GM19240 (cell line): ENCODE measurements around the gene MUTYH.
A peak's percentile ranks its signal among the peaks of the same experiment; 100 is the strongest.
"Not testable (repeated sequence)": the region's sequence is repeated elsewhere in the genome, so short reads cannot be mapped to it uniquely, and the experiment has no call there.

Experiments
- DNase-seq: peaks from one replicate; pipeline ENCODE4 v3.0.0; 2011; ENCODE audit warnings: low spot score; ENCODE audit not compliant: insufficient read length

The MUTYH gene

GRCh38 chr1:45339789-45340558, at the start of gene MUTYH, which contains the start of gene TOE1:
Gene MUTYH (minus strand): TSS chr1:45340440. CDS start chr1:45334505, 5,935 bp downstream.
Gene TOE1 (plus strand): TSS chr1:45340170. CDS start chr1:45340253, 83 bp downstream.
- DNase-seq: peak; percentile 88

DNA sequence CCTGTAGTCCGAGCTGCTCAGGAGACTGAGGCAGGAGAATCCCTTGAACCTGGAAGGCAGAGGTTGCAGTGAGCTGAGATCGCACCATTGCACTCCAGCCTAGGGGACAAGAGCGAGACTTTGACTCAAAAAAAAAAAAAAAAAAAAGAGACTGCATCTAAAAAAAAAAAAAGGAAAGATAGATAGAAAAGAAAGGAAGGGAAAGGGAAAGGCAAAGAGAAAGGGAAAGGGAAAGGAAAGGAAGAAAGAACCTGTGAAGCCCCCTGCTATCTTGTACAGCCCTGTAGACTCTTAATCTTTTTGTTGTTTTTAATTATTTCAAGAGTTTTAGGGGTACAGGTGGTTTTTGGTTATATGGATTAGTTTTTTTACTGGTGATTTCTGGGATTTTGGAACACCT, 46.0 kb upstream of the MUTYH start:
- no peak for DNase-seq

DNA sequence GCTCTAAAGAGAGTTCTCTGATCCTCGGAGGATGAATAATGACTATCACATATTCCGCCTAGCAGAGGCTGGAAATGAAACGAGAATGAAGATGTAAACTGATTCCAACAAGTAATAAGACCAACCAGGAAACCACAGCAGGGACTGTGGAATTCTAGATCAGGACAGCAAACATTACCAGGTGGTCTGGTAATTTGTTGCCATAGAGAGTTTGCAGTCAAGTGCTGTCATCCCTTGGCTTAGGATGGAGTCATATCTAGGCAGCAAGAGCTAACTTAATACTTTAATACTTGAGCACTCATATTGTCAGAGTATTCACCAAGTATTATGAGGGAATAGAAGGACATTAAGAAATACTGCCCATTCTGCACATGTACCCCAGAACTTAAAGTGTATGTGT, 45.1 kb upstream of the MUTYH start:
- no peak for DNase-seq

GRCh38 chr1:45384213-45384612, 44.0 kb upstream of the MUTYH start:
- not testable (repeated sequence) for DNase-seq

GRCh38 chr1:45383191-45383590, 43.0 kb upstream of the MUTYH start:
- DNase-seq: no peak

GRCh38 chr1:45381243-45381642, 41.0 kb upstream of the MUTYH start:
- no peak for DNase-seq

DNA sequence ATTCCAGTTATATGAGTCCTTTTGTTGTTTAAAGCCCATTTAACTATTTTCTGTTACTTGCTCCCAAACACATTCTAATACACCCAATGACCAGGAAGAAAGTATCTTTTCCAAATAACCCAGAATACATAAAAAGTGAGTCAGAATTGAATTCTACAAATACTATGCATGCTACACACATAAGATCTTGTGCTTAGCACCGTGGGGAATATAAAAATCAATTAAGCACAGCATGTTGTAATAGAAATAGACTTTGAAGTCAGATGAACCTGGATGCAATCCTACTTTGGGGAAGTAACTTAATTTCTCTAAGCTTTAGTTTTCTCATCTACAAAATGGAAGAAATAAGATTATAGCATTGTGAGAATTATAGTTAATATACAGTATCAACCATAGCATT, 40.5 kb upstream of the MUTYH start:
- no peak for DNase-seq

- no peak for DNase-seq
Observed at GRCh38 chr1:45380125-45380524, 39.9 kb upstream of the MUTYH start.

DNA sequence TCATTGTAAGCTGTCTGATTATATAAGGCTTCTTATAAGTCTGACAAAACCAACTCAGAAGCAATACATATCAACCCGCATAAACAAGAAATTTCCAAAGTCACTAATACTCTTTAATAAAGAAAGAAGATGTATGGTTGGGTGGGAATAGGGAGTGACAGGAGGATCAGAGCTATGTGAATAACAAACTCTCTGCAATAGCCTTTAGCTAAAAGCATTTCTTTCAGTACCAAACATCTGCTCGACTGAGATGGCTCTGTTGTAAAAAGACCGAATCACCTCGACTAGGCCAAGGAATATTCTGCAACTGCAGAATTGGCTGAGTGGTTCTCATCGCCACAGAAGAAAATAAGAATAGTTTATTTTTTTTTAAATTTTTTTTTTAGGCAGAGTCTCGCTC, 39.3 kb upstream of the MUTYH start:
- DNase-seq: no peak

- no peak for DNase-seq
Observed at GRCh38 chr1:45378184-45378583, 37.9 kb upstream of the MUTYH start.

DNA sequence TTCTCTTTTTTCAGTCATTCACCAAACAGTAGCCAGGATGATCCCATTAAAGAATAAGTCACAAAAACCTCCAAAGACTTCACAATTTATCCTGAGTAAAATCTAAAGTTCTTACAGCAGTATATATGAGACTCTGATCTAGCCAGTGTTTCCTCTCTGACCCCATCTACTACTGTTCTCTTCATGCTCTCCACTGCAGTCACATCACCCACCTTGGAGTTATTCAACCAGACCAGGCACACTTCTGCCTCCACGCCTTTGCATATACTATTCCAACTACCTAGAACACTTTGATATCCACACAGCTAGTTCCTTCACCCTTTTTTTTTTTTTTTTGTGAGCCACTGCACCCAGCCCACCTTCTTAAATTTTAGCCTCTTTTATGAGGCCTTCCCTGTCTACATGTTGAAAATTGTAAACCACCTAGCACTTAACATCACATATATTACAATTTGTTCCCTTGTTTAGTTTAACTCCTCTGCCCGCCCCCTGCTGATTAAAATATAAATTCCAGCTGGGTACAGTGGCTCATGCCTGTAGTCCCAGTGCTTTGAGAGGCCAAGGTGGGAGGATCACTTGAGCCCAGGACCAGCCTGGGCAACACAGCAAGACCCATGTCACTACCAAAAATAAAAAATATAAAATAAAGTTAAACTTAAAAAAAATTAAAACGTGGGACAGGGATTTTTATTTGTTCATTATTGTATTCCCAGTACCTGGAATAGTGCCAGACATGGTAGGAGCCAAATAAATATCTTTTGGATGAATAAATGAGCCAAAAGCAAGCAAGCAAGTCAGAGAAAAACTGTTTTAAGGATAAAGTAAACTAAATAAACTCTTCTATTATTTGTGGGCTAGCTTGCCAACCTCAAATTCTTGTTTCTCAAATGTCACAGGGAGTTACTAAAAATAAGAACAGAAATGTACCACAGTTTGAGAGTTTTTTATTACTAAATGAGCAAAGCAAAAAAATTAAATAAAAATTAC, 35.2 kb upstream of the MUTYH start:
- no peak for DNase-seq

DNA sequence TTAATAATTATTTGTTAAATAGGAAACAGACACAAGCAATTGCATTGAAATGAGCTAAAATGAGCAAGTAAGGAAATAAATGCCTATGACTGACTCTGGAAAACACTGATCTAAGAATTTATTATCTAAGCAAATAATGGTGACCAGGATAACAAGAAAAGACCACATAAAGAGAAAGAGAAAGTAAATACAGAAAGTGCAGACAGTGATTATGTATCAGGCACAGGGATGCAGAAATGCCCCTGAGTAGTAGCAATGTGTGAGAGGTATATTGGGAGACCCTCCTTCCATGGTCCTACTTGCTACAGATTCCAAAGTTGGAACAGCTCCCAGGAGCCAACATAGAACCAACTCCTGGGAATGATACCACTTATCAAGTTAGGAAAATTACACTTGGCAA, 33.3 kb upstream of the MUTYH start:
- no peak for DNase-seq

GRCh38 chr1:45370575-45370974, 30.3 kb upstream of the MUTYH start:
- no peak for DNase-seq

DNA sequence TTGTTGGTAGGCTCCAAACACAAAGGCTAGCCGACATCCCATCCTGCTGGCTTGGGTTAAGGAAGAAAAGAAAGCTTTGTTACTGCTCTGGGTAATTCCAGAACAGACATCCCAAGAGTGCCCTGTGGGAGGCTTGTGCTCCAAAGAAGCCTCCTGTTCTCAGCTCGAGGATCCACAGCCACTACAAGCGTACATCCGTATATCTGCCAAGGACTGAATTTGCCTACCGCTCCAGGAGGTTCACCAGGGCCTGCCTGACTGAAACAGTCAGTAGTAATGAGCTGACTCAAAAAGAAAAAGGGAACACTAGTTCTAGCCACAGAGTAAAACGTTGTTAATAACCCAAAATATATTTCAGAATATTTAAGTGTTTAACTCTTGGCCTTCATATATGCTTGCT, 24.8 kb upstream of the MUTYH start:
- no peak for DNase-seq

DNA sequence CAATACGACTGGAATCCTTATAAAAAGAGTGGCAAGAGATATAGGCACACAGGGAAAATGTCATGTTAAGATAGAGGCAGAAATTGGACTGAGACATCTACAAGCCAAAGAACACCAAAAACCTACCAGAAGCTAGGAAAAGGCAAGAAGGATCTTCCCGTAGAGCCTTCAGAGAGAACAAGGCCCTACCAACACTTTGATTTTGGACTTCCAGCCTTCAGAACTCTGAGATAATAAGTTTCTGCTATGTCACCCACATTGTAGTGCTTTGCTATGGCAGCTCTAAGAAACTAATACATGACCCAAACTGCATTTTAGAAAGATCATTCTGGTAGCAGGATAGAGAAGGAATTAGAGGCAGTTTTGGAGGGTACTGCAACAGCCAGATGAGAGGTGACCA, 24.1 kb upstream of the MUTYH start:
- no peak for DNase-seq

GRCh38 chr1:45360981-45361380, 20.7 kb upstream of the MUTYH start:
- DNase-seq: not testable (repeated sequence)

DNA sequence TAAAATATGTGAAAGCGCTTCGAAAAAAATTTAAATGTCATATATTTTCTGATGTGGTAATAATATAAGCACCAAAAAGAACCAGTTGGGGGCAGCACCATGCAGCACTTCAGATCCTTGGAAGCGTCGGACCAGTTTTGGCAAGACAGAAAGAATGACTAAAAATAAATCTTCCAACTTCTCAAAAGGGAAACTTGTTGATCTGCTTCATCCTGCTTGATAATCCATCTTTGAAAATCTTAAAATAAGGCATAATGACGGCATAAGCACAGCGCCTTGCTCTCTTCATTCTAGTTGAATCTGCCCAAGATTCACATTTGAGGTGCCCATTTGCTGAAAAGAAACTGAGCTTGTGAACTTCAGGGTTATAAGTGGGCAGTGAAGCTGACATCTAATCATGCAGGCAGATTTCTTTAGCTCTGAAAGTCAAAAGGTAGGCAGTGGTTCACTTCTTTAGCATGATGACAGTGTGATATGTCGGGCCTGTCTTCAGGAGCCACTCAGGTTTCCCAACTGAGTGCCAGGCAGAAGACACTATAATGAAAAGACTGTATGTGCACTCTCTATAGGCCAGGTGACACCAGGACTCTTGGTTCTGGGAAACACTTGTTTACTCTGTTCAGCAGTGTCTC, 19.8 kb upstream of the MUTYH start:
- no peak for DNase-seq

DNA sequence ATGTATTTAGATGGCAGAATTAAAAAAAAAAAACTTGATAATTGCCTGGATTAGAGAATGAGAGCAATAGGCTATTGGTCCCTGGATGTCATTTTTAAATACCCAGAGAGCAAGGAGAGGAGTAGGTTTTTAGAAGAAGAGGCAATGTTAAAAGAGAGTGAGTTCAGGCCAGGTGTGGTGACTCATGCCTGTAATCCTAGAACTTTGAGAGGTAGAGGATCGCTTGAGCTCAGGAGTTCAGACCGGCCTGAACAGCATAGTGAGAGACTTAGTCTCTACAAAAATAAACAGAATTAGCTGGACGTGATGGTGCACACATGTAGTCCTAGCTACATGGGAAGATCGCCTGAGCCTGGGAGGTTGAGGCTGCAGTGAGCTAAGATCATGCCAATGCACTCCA, 15.9 kb upstream of the MUTYH start:
- DNase-seq: no peak

- DNase-seq: no peak
Observed at GRCh38 chr1:45355683-45356082, 15.4 kb upstream of the MUTYH start.

DNA sequence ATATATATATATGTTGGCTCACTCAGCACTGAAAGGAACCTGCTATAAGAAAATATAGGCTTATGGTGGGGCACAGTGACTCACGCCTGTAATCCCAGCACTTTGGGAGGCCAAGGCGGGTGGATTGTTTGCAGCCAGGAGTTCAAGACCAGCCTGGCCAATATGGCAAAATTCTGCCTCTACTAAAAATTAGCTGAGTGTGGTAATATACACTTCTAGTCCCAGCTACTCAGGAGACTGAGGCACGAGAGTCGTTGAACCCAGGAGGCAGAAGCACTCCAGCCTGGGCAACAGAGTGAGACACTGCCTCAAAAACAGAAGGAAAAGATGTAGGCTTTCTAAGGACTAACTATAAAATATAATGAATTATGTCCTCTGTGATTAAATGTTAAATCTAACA, 14.6 kb upstream of the MUTYH start:
- no peak for DNase-seq

DNA sequence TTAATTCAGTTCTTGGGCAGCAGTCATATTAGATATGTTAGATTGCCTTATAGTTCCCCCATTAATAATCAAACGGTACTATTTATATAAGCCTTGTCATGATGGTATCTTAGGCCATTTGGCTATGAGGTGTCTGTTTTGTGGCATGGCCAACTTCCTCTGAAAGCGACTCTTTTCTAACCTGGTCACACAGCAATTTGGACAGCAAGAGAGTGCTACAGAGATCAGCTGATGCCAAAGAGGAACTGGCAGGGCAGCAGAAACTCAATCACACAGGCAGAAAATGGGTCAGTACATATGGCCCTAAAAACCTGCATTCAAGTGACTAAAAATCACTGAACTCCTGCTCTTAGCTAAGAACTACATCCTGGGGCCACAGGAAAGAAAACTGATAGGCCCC, 13.4 kb upstream of the MUTYH start:
- DNase-seq: no peak

DNA sequence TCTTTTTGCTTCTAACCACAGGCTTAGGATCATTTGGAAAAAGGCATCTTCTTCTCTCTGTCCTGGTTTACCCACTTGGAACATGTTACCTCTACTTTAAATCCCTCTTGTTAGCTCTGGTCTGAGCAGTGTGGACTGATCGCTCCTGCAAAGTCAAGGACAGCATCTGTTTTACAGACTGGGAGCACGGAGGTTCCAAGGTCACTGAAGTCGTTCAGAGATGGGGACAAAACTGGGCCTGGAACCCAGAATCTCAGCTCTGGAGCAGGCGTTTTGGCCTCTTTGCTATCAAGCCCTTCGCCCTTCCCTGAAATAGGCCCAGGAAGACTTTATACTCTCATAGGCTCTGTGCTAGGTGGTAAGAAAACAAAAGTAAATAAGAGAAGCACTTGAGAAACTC, 11.3 kb upstream of the MUTYH start:
- no peak for DNase-seq
